Measurements from ENCODE around the gene CLASRP. TPM values are rescaled to one million over a fixed set of nuclear protein-coding genes. Genes with fewer than 3 reads are reported as not detected.

CLASRP gene
- total RNA-seq, 2 donors from 2014 or later: 40.2 to 64.9 TPM

DNA sequence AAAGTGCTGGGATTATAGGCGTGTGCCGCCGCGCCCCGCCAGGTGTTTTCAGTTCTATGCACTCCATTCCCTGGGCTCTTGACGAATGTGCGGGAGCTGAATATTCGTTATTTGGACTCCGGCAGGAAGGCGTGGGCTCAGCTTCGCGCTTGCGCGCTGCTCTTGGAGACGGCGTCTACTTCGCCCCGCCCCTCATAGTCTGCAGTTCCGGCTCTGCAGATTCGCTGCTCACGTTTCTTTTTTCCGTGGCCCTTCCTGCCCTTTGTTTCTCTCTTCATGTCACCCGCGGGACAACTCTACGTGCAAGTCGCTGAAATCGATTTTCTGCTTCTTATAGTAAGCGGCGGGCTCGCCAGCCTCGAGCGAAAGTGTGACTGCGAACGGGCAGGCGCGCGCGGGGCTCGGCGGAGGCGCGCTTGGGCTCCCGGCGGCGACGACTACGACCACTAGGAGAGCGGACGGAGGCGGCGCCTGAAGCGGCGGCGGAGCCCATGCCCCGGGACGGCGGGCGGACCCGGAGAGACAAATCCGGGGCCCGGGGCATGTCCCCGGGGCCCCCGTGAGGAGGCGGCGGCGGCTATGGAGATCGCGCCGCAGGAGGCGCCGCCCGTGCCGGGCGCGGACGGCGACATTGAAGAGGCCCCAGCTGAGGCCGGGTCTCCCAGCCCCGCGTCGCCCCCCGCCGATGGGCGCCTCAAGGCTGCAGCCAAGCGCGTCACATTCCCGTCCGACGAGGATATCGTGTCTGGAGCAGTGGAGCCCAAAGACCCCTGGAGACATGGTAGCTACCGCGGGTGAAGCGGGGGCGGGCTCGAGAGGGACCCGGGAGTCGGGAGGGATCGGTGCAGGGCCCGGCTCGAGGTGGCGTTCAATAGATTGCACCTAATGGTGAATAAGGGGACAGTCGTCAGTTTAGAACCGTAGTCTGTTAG is 54.2 kb downstream of the CLASRP start, which contains the start of gene PPP1R37:
PPP1R37 (plus strand) TSS at position 433 of the 932 bp plus-strand sequence; CDS start at position 580, 147 bp downstream.
- WGBS, 2 donors: 0% methylated on average over 38 to 88 of the region's 103 CpGs
- Histone ChIP-seq H3K4me3 (peak within 1 kb of the TSS; percentile 83 to 96), H3K36me3 (replicated peaks in 1 of 2; ENCODE audit: insufficient read depth in 1 of 2, low read depth in 2 of 2) (peaks cover 0 to 2% of the 10 kb centered on the region in 2 donors), H3K27me3 (no peaks in the 10 kb centered on the region), H3K27ac (peak within 1 kb of the TSS; percentile 74 to 97 (median 91)), H3K9me3 (no peaks in the 10 kb centered on the region), H3K4me1 (peaks cover 59% of the 10 kb centered on the region)
- ATAC-seq (peak; percentile 86), DNase-seq (peak; percentile 95 to 97 (median 96))
- TF ChIP-seq, protein P1, sequence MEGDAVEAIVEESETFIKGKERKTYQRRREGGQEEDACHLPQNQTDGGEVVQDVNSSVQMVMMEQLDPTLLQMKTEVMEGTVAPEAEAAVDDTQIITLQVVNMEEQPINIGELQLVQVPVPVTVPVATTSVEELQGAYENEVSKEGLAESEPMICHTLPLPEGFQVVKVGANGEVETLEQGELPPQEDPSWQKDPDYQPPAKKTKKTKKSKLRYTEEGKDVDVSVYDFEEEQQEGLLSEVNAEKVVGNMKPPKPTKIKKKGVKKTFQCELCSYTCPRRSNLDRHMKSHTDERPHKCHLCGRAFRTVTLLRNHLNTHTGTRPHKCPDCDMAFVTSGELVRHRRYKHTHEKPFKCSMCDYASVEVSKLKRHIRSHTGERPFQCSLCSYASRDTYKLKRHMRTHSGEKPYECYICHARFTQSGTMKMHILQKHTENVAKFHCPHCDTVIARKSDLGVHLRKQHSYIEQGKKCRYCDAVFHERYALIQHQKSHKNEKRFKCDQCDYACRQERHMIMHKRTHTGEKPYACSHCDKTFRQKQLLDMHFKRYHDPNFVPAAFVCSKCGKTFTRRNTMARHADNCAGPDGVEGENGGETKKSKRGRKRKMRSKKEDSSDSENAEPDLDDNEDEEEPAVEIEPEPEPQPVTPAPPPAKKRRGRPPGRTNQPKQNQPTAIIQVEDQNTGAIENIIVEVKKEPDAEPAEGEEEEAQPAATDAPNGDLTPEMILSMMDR (IDR thresholded peaks at IDR 0.05): peak in 5 of 7 experiments; percentile 29 to 57 (median 36)
- TF ChIP-seq POLR2A (IDR thresholded peaks at IDR 0.05): peak; percentile 5 to 66 (median 62)
- intact Hi-C loops (cut with DNase I): no loop called here

DNA sequence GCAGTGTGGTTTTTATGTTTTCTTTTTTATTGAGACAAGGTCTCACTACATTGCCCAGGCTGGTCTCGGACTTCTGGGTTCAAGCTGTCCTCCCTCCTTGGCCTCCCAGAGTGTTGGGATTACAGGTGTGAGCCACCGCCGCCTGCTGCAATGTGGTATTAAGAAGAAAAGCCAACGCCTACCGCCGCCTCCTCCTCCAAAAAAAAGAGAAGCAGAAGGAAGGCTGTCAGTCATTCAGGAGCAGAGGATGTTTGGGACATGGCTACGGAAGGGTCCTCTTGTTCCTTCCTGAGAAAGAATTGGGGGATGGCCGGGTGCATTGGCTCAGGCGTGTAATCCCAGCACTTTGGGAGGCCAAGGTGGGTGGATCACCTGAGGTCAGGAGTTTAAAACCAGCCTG is 55.3 kb downstream of the CLASRP start:
- DNase-seq: no peak
- H3K4me1 ChIP-seq: peaks cover 70% of the 10 kb centered on the region
- no peak for ATAC-seq
- H3K36me3 ChIP-seq (replicated peaks in 1 of 2; ENCODE audit: insufficient read depth in 1 of 2, low read depth in 2 of 2): peaks cover 0 to 2% of the 10 kb centered on the region in 2 donors
- H3K4me3 ChIP-seq: no peak overlapping the region
- intact Hi-C loops (cut with DNase I): no loop called here
- H3K27me3 ChIP-seq: no peaks in the 10 kb centered on the region
- TF ChIP-seq POLR2A (IDR thresholded peaks at IDR 0.05): no peak
- TF ChIP-seq, protein P1 (IDR thresholded peaks at IDR 0.05): no peak
- WGBS, 2 donors: 42 to 51% methylated on average over 9 of the region's 9 CpGs
- H3K27ac ChIP-seq: peak overlapping the region in 1 of 4 donors; percentile 89
- H3K9me3 ChIP-seq: no peaks in the 10 kb centered on the region

DNA sequence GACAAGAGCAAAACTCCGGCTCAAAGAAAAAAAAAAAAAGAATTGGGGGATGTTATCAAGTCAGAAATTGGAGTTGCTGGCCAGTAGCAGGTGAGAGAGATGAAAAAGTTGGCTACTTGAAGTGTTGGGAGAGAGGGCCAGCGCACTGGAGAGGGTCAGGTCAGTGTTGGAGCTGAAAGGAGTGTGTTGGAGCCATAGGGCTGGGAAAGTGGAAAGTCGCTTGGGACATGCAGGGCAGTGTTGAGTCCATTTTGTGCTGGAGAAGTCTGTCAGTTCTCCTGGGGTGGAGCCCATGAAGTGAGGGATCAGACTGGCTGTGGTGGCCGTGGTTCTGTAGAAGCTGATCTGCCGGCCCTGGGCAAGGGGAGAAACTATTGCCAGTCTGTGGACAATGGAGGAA is 55.9 kb downstream of the CLASRP start:
- Histone ChIP-seq H3K9me3 (no peaks in the 10 kb centered on the region), H3K4me1 (peaks cover 76% of the 10 kb centered on the region), H3K4me3 (no peak overlapping the region), H3K36me3 (replicated peaks in 1 of 2; ENCODE audit: insufficient read depth in 1 of 2, low read depth in 2 of 2) (peaks cover 0 to 2% of the 10 kb centered on the region in 2 donors), H3K27me3 (no peaks in the 10 kb centered on the region), H3K27ac (no peak overlapping the region)
- ATAC-seq (no peak), DNase-seq (no peak)
- WGBS, 2 donors: 66 to 70% methylated on average over 5 of the region's 5 CpGs
- TF ChIP-seq, protein P1 (IDR thresholded peaks at IDR 0.05): no peak
- TF ChIP-seq POLR2A (IDR thresholded peaks at IDR 0.05): no peak
- intact Hi-C loops (cut with DNase I): no loop called here

DNA sequence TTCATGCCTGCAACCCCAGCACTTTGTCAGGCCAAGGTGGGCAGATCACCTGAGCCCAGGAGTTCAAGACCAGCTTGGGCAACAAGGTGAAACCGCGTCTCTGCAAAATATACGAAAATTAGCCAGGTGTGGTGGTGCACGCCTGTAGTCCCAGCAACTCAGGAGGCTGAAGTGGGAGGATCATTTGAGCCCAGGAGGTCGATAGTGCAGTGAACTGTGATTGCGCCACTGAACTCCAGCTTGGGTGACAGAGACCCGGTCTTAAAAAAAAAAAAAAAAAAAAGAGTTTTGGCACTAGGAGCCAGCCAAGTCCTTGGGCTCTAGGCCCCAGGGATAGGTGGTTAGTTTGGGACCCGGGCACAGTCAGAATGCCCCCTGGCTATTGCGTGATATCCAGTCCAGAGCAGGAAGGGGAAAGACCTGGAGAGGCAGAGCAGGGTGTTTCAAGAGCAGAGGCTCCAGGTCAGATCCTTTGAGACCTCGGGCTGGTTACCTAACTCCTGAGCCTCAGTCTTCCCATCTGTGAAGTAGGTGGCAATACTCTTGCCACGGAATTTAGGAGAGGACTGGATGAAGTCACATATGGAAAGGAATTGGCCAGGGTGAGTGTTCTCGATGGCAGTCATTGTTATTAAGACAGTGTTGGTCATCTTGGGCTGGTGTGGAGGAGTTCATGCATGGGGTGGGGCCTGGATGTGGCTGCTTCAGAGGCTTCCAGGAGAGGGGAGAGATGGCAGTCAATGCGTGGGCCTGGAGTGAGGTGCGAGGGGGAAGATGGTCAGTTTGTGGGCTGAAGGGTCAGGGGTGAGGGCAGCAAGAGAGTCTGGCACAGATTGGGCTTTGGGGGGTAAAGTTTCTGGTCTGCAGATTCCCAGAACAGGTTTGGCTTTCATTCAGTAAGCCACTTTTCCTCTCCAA is 56.9 kb downstream of the CLASRP start:
- Histone ChIP-seq H3K9me3 (no peaks in the 10 kb centered on the region), H3K4me1 (peaks cover 79% of the 10 kb centered on the region), H3K27ac (no peak overlapping the region), H3K4me3 (no peak overlapping the region), H3K27me3 (no peaks in the 10 kb centered on the region), H3K36me3 (replicated peaks in 1 of 2; ENCODE audit: insufficient read depth in 1 of 2, low read depth in 2 of 2) (no peaks in the 10 kb centered on the region)
- ATAC-seq (no peak), DNase-seq (no peak)
- intact Hi-C loops (cut with DNase I): no loop called here
- WGBS, 2 donors: 84 to 86% methylated on average over 14 of the region's 14 CpGs
- TF ChIP-seq POLR2A (IDR thresholded peaks at IDR 0.05): no peak

DNA sequence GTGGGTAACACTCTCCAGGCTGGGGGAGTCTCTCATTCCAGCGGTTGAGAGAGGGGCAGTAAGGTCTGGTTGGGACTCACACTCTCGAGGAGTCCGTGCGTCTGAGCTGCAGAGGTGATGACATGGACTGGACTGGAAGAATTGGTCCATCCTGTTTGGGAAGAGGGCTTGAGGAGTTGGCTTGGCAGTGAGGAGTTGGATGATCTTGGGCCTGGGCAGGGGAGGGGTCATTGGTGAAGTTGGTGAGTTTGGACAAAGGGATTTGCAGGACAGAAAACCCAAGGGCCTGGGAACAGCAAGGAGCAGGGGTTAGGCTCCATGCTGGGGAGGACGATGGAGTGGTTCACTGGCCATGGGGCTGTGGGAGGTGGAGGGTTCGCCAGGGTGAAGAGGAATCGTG is 57.9 kb downstream of the CLASRP start:
- WGBS, 2 donors: 84 to 86% methylated on average over 7 of the region's 7 CpGs
- intact Hi-C loops (cut with DNase I): no loop called here
- Histone ChIP-seq H3K4me1 (peaks cover 82% of the 10 kb centered on the region), H3K27me3 (no peaks in the 10 kb centered on the region), H3K4me3 (no peak overlapping the region), H3K27ac (no peak overlapping the region), H3K9me3 (no peaks in the 10 kb centered on the region), H3K36me3 (replicated peaks in 1 of 2; ENCODE audit: insufficient read depth in 1 of 2, low read depth in 2 of 2) (no peaks in the 10 kb centered on the region)
- no peak for TF ChIP-seq POLR2A (IDR thresholded peaks at IDR 0.05)
- TF ChIP-seq, protein P1 (IDR thresholded peaks at IDR 0.05): no peak
- ATAC-seq: no peak
- no peak for DNase-seq
